WTC11 (cell line): ENCODE data around the gene BCAM.

Source experiments
- CREB1 ChIP-seq: sonication (generic); formaldehyde crosslinking; IDR thresholded peaks from 2 replicates; pipeline ENCODE4 v1.8.0; 2023; ENCODE audit warnings: mild to moderate bottlenecking, missing genetic modification reagents
- CTCF ChIP-seq: fragments of 200-600 bp; IDR thresholded peaks from 2 replicates; pipeline ENCODE4 v1.8.0; 2022; ENCODE audit warnings: antibody characterized with exemption
- E2F4 ChIP-seq: sonication (generic); formaldehyde crosslinking; IDR thresholded peaks from 2 replicates; pipeline ENCODE4 v1.8.1; 2022; ENCODE audit warnings: low read depth, mild to moderate bottlenecking, moderate library complexity, missing genetic modification reagents, borderline replicate concordance
- ETV6 ChIP-seq: sonication (generic); formaldehyde crosslinking; IDR thresholded peaks from 2 replicates; pipeline ENCODE4 v1.8.1; 2022; ENCODE audit warnings: mild to moderate bottlenecking, missing genetic modification reagents
- GABPB1 ChIP-seq: sonication (generic); formaldehyde crosslinking; IDR thresholded peaks from 2 replicates; pipeline ENCODE4 v1.8.1; 2023; ENCODE audit warnings: mild to moderate bottlenecking, missing genetic modification reagents
- MXD4 ChIP-seq: fragments of 250-450 bp; sonication (Bioruptor Pico); IDR thresholded peaks from 2 replicates; pipeline ENCODE4 v1.8.0; 2021; ENCODE audit warnings: mild to moderate bottlenecking, moderate library complexity, borderline replicate concordance
- USF1 ChIP-seq: sonication (generic); formaldehyde crosslinking; IDR thresholded peaks from 2 replicates; pipeline ENCODE4 v1.8.0; 2022; ENCODE audit warnings: mild to moderate bottlenecking, missing genetic modification reagents
- USF2 ChIP-seq: sonication (generic); formaldehyde crosslinking; IDR thresholded peaks from 2 replicates; pipeline ENCODE4 v1.8.1; 2023; ENCODE audit warnings: mild to moderate bottlenecking, missing genetic modification reagents, moderate library complexity
- ZNF317 ChIP-seq: sonication (generic); formaldehyde crosslinking; IDR thresholded peaks from 2 replicates; pipeline ENCODE4 v1.8.1; 2023; ENCODE audit warnings: low read depth, mild to moderate bottlenecking, moderate library complexity, missing genetic modification reagents, borderline replicate concordance
- ZNF512 ChIP-seq: sonication (generic); formaldehyde crosslinking; IDR thresholded peaks from 2 replicates; pipeline ENCODE4 v1.8.1; 2022; ENCODE audit warnings: missing genetic modification reagents, borderline replicate concordance
- TF ChIP-seq, protein P1 (sequence below): sonication (generic); formaldehyde crosslinking; IDR thresholded peaks from 2 replicates; pipeline ENCODE4 v1.8.0; 2022; ENCODE audit warnings: mild to moderate bottlenecking, missing genetic modification reagents
- TF ChIP-seq, protein P2 (sequence below): fragments of 250-450 bp; sonication (Bioruptor Pico); IDR thresholded peaks from 2 replicates; pipeline ENCODE4 v1.9.0; 2021; ENCODE audit warnings: mild to moderate bottlenecking, borderline replicate concordance

- TF ChIP-seq, protein P1, sequence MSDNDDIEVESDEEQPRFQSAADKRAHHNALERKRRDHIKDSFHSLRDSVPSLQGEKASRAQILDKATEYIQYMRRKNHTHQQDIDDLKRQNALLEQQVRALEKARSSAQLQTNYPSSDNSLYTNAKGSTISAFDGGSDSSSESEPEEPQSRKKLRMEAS (CRISPR knock-in tag), result no peak
- TF ChIP-seq E2F4 (CRISPR knock-in tag) (no peak), MXD4 (CRISPR knock-in tag) (no peak), CREB1 (CRISPR knock-in tag) (no peak), CTCF (no peak), ETV6 (CRISPR knock-in tag) (no peak), USF2 (CRISPR knock-in tag) (no peak), ZNF512 (CRISPR knock-in tag) (no peak), USF1 (CRISPR knock-in tag) (no peak), ZNF317 (CRISPR knock-in tag) (no peak), GABPB1 (CRISPR knock-in tag) (no peak)
- TF ChIP-seq, protein P2, sequence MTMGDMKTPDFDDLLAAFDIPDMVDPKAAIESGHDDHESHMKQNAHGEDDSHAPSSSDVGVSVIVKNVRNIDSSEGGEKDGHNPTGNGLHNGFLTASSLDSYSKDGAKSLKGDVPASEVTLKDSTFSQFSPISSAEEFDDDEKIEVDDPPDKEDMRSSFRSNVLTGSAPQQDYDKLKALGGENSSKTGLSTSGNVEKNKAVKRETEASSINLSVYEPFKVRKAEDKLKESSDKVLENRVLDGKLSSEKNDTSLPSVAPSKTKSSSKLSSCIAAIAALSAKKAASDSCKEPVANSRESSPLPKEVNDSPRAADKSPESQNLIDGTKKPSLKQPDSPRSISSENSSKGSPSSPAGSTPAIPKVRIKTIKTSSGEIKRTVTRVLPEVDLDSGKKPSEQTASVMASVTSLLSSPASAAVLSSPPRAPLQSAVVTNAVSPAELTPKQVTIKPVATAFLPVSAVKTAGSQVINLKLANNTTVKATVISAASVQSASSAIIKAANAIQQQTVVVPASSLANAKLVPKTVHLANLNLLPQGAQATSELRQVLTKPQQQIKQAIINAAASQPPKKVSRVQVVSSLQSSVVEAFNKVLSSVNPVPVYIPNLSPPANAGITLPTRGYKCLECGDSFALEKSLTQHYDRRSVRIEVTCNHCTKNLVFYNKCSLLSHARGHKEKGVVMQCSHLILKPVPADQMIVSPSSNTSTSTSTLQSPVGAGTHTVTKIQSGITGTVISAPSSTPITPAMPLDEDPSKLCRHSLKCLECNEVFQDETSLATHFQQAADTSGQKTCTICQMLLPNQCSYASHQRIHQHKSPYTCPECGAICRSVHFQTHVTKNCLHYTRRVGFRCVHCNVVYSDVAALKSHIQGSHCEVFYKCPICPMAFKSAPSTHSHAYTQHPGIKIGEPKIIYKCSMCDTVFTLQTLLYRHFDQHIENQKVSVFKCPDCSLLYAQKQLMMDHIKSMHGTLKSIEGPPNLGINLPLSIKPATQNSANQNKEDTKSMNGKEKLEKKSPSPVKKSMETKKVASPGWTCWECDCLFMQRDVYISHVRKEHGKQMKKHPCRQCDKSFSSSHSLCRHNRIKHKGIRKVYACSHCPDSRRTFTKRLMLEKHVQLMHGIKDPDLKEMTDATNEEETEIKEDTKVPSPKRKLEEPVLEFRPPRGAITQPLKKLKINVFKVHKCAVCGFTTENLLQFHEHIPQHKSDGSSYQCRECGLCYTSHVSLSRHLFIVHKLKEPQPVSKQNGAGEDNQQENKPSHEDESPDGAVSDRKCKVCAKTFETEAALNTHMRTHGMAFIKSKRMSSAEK, result no peak
Measured at GRCh38 chr19:44824761-44825160, 15.9 kb downstream of the BCAM start.
